A673 (cell line): Measurements from ENCODE around the gene TRIM37. TPM values are rescaled to one million over a fixed set of nuclear protein-coding genes. Genes with fewer than 3 reads are reported as not detected.

Experiments used
- BruUV-seq: library from RNA; stranded (reverse); fragments of 400-500 nt; replicated peaks from 2 replicates; lab custom pipeline; 2021; lab: Mats Ljungman, UMichigan
- CTCF ChIA-PET: fragments of 300-600 bp; sonication (Branson Sonifier 250); formaldehyde crosslinking; loops from one replicate; lab custom pipeline; 2022; ENCODE audit warnings: antibody characterized with exemption; lab: Charles Lee
- POLR2A ChIA-PET: fragments of 300-600 bp; sonication (Branson Sonifier 250); formaldehyde crosslinking; loops from one replicate; lab custom pipeline; 2022; ENCODE audit warnings: antibody characterized with exemption; ENCODE audit not compliant: low non-redundant PET; lab: Charles Lee
- DNase-seq: peaks from one replicate; pipeline ENCODE4 v3.0.0-alpha.2; 2015; ENCODE audit warnings: low spot score
- H3K27ac ChIP-seq: fragments of 200-600 bp; sonication (generic); 2 replicates; pipeline ENCODE4 v1.5.1; 2016; ENCODE audit warnings: mixed run types, low read depth, mild to moderate bottlenecking, mixed read lengths, antibody characterized with exemption, low read length; ENCODE audit not compliant: poor library complexity, severe bottlenecking
- H3K27me3 ChIP-seq: fragments of 200-600 bp; sonication (generic); replicated peaks from 2 replicates; pipeline ENCODE4 v1.6.1; 2017; ENCODE audit warnings: mixed run types, low read depth, mild to moderate bottlenecking, mixed read lengths, antibody characterized with exemption, low read length; ENCODE audit not compliant: insufficient read depth, poor library complexity
- H3K36me3 ChIP-seq: fragments of 200-600 bp; sonication (generic); 2 replicates; pipeline ENCODE4 v1.6.1; 2016; ENCODE audit warnings: mixed run types, mild to moderate bottlenecking, mixed read lengths, antibody characterized with exemption, low read length; ENCODE audit not compliant: insufficient read depth, poor library complexity, severe bottlenecking
- H3K4me1 ChIP-seq: fragments of 200-600 bp; sonication (generic); 2 replicates; pipeline ENCODE4 v1.6.1; 2017; ENCODE audit warnings: mixed run types, mild to moderate bottlenecking, mixed read lengths, antibody characterized with exemption, low read length; ENCODE audit not compliant: insufficient read depth, poor library complexity, severe bottlenecking
- H3K4me3 ChIP-seq: fragments of 200-600 bp; sonication (generic); 2 replicates; pipeline ENCODE4 v1.5.1; 2016; ENCODE audit warnings: low read depth, mixed run types, mild to moderate bottlenecking, mixed read lengths, low read length; ENCODE audit not compliant: poor library complexity, severe bottlenecking
- H3K9me3 ChIP-seq: fragments of 200-600 bp; sonication (generic); 2 replicates; pipeline ENCODE4 v1.6.1; 2016; ENCODE audit warnings: mixed run types, low read depth, mild to moderate bottlenecking, mixed read lengths, antibody characterized with exemption, low read length; ENCODE audit not compliant: poor library complexity, severe bottlenecking
- EZH2 ChIP-seq: fragments of 200-600 bp; sonication (generic); IDR thresholded peaks from 2 replicates; pipeline ENCODE4 v1.6.1; 2017; ENCODE audit warnings: borderline replicate concordance, low read depth, mild to moderate bottlenecking, mixed read lengths, antibody characterized with exemption, low read length; ENCODE audit not compliant: poor library complexity, severe bottlenecking
- intact Hi-C: fragments of 100-400 bp; cut with micrococcal nuclease; formaldehyde crosslinking; loops from one replicate; pipeline ENCODE4 v1.10.0; 2022; ENCODE audit not compliant: unreplicated experiment
- total RNA-seq: library from RNA; stranded (reverse); gene quantifications from 2 replicates; pipeline ENCODE4 v1.2.3, GENCODE V29; 2021
- TF ChIP-seq, protein P1 (sequence below): fragments of 300-800, 200-600 bp; sonication (generic); conservative IDR thresholded peaks from 2 replicates; pipeline ENCODE4 v1.5.1; 2017; ENCODE audit warnings: low read depth, mild to moderate bottlenecking, antibody characterized with exemption, low read length, moderate library complexity, mixed read lengths

Gene TRIM37
- total RNA-seq, 1 experiment from 2014 or later = 39.4 TPM

DNA sequence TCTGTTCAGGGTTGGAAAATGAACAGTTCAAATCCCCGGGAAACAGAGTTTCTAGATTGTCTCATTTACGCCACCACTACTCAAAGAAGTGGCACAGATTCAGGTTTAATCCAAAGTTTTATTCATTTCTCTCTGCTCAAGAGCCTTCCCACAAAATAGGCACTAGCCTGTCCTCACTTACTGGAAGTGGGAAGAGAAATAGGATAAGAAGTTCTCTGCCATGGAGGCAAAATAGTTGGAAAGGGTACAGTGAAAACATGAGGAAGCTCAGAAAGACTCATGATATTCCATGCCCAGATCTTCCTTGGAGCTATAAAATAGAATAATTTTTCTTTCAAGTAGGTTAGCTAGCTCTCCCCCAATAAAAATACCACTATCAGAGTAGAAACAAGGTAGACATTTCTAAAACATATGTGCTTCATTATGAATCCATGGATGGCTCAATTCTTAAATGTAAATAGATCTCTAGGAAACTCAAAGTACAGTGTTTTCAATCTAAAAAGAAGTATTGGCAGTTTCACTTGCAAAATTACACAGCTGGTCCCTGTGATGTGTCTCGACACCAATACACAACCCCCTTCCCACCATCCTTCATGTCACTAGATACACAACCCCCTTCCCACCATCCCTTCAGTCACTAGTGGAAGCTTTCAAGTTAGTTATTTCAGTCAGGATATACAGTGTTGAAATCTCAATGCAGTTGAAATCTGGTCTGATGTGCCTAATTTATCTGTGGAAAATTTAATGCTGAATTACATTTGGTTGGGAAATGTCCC is 125.8 kb downstream of the TRIM37 start:
- H3K36me3 ChIP-seq = no peaks in the 10 kb centered on the region
- intact Hi-C loops = no loop called here
- no TSS peak for BruUV-seq
- H3K4me3 ChIP-seq = no peak overlapping the region
- no peak for TF ChIP-seq EZH2
- H3K9me3 ChIP-seq = no peaks in the 10 kb centered on the region
- ChIA-PET CTCF (no interaction called here), POLR2A (no interaction called here)
- no peaks in the 10 kb centered on the region for H3K4me1 ChIP-seq
- no peak for DNase-seq
- H3K27me3 ChIP-seq = no peaks in the 10 kb centered on the region
- H3K27ac ChIP-seq = no peak overlapping the region

DNA sequence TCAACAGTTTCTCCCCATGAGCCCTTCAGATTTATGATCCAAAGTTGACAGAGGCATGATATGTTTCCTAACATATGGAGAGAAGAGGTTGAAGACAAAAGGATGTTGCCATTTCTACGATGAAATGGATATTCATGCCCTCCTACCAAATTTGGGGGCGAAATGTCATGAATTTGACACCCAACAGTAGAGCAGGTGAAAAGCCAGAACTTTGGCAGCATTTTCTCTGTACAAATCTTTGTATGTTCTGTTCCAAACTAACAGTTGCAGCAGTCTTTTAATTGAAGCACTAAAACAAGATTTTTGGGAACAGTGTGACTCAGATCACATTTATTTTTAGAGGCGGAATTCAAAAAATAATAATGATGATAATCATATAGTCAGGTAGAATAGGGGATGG is 130.1 kb downstream of the TRIM37 start:
- no peak overlapping the region for H3K27ac ChIP-seq
- no peaks in the 10 kb centered on the region for H3K9me3 ChIP-seq
- intact Hi-C loops = no loop called here
- no peaks in the 10 kb centered on the region for H3K4me1 ChIP-seq
- BruUV-seq = no TSS peak
- no peaks in the 10 kb centered on the region for H3K36me3 ChIP-seq
- ChIA-PET POLR2A (no interaction called here), CTCF (no interaction called here)
- no peak overlapping the region for H3K4me3 ChIP-seq
- no peak for TF ChIP-seq EZH2
- TF ChIP-seq, protein P1, sequence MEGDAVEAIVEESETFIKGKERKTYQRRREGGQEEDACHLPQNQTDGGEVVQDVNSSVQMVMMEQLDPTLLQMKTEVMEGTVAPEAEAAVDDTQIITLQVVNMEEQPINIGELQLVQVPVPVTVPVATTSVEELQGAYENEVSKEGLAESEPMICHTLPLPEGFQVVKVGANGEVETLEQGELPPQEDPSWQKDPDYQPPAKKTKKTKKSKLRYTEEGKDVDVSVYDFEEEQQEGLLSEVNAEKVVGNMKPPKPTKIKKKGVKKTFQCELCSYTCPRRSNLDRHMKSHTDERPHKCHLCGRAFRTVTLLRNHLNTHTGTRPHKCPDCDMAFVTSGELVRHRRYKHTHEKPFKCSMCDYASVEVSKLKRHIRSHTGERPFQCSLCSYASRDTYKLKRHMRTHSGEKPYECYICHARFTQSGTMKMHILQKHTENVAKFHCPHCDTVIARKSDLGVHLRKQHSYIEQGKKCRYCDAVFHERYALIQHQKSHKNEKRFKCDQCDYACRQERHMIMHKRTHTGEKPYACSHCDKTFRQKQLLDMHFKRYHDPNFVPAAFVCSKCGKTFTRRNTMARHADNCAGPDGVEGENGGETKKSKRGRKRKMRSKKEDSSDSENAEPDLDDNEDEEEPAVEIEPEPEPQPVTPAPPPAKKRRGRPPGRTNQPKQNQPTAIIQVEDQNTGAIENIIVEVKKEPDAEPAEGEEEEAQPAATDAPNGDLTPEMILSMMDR = no peak
- no peak for DNase-seq
- no peaks in the 10 kb centered on the region for H3K27me3 ChIP-seq

DNA sequence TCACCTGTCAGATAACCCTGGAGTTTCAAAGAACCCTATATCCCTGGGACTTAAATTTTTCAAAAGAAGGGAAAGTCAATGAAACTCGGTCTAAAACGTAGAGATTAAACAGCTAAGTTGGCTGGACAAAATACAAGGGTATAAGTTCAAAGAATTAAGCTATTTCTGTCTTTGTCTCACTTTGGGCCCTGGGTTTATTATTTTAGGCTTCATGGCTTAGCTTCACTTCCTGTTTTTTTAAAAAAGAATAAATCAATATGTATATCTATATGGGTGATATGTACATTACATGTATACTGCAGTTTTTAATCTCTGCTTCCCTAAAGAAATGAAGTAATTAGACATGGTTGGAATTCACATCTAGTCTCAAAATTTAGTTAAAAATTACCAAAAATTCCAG is 132.3 kb downstream of the TRIM37 start:
- intact Hi-C loops = no loop called here
- no peak overlapping the region for H3K27ac ChIP-seq
- BruUV-seq = no TSS peak
- H3K27me3 ChIP-seq = no peaks in the 10 kb centered on the region
- DNase-seq = no peak
- no peak overlapping the region for H3K4me3 ChIP-seq
- H3K36me3 ChIP-seq = no peaks in the 10 kb centered on the region
- ChIA-PET POLR2A (no interaction called here), CTCF (no interaction called here)
- H3K9me3 ChIP-seq = no peaks in the 10 kb centered on the region
- no peaks in the 10 kb centered on the region for H3K4me1 ChIP-seq
- TF ChIP-seq EZH2 = no peak
- TF ChIP-seq, protein P1 = no peak
